Loucy (cell line): ENCODE measurements around the gene ADTRP.

ENCODE experiments used
- EZH2phosphoT487 ChIP-seq: fragments of 200-600 bp; IDR thresholded peaks from 2 replicates; pipeline ENCODE4 v1.6.1; 2018; ENCODE audit warnings: antibody characterized with exemption, mild to moderate bottlenecking, moderate library complexity, borderline replicate concordance
- TF ChIP-seq, protein P1 (sequence below): fragments of 200-600 bp; sonication (generic); conservative IDR thresholded peaks from 2 replicates; pipeline ENCODE4 v1.5.1; 2014; ENCODE audit warnings: mild to moderate bottlenecking, antibody characterized with exemption, low read length

DNA sequence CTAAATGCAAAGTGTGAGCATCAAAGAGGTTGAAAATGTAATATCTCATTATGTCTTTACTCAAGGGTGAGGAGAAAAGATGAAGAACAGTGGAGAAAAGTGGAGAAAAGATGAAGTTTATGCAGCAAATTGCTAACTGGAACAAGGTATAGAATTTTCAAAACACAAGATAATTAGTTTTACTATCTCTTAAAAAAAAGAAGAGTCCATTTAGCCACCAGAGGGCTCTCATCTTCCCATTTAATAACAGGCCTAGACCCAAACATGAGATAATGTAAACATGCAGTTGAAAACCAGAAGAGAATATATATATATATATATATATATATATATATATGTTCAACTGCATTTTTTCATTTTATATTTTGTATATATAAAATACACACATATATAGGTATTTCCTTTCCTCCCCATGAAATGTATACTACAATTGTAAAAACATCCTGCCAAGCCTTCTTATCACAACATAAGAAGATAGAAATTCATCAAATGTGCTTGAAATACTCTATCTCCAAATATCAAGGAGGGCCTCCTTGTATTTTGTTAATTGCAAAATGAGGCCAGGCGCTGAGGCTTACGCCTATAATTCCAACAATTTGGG is 78.4 kb downstream of the ADTRP start:
- TF ChIP-seq, protein P1, sequence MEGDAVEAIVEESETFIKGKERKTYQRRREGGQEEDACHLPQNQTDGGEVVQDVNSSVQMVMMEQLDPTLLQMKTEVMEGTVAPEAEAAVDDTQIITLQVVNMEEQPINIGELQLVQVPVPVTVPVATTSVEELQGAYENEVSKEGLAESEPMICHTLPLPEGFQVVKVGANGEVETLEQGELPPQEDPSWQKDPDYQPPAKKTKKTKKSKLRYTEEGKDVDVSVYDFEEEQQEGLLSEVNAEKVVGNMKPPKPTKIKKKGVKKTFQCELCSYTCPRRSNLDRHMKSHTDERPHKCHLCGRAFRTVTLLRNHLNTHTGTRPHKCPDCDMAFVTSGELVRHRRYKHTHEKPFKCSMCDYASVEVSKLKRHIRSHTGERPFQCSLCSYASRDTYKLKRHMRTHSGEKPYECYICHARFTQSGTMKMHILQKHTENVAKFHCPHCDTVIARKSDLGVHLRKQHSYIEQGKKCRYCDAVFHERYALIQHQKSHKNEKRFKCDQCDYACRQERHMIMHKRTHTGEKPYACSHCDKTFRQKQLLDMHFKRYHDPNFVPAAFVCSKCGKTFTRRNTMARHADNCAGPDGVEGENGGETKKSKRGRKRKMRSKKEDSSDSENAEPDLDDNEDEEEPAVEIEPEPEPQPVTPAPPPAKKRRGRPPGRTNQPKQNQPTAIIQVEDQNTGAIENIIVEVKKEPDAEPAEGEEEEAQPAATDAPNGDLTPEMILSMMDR = peak; percentile 62
- no peak for TF ChIP-seq EZH2phosphoT487
